Uterus (tissue), 4 donors: ENCODE measurements around the gene AK2. TPM values are rescaled to one million over a fixed set of nuclear protein-coding genes. Genes with fewer than 3 reads are reported as not detected.

ENCODE experiments used
- DNase-seq, 2 donors: peaks; one replicate each; pipeline ENCODE4 v3.0.0-alpha.2; 2019 to 2020
- H3K27ac ChIP-seq, 2 donors: fragments of 200-600 bp; sonication (generic); 1 replicate in 1 of 2; 2 replicates in 1 of 2; pipeline ENCODE4 v1.5.1; 2016 to 2018
- H3K27me3 ChIP-seq, 2 donors: fragments of 200-600 bp; sonication (generic); one replicate each; pipeline ENCODE4 v1.5.1; 2018 to 2019; ENCODE audit warnings: control low read depth in 1 of 2
- H3K36me3 ChIP-seq, 2 donors: fragments of 200-600 bp; sonication (generic); one replicate each; pipeline ENCODE4 v1.5.1; 2019; ENCODE audit warnings: control low read depth in 1 of 2
- H3K4me1 ChIP-seq, 2 donors: fragments of 200-600 bp; sonication (generic); one replicate each; pipeline ENCODE4 v1.5.1; 2018 to 2019; ENCODE audit warnings: control low read depth in 1 of 2
- H3K4me3 ChIP-seq, 2 donors: fragments of 200-600 bp; sonication (generic); 1 replicate in 1 of 2; 2 replicates in 1 of 2; pipeline ENCODE4 v1.5.1; 2018 to 2019; ENCODE audit warnings: mild to moderate bottlenecking in 1 of 2
- H3K9me3 ChIP-seq, 2 donors: fragments of 200-600 bp; sonication (generic); one replicate each; pipeline ENCODE4 v1.5.1; 2019; ENCODE audit warnings: control low read depth in 1 of 2
- CTCF ChIP-seq, 4 experiments: fragments of 200-600 bp in 2 of 4; fragments of 450-650 bp in 2 of 4; sonication (generic) in 2 of 4; IDR thresholded peaks; one replicate each; pipeline ENCODE4 v1.5.1; 2016 to 2019; ENCODE audit warnings: antibody characterized with exemption in 4 of 4, mild to moderate bottlenecking in 2 of 4, moderate library complexity in 1 of 4
- POLR2A ChIP-seq, 2 donors: fragments of 450-650 bp; IDR thresholded peaks; one replicate each; pipeline ENCODE4 v1.6.1; 2016; ENCODE audit warnings: antibody characterized with exemption in 2 of 2, mild to moderate bottlenecking in 1 of 2, moderate library complexity in 1 of 2
- intact Hi-C: fragments of 100-400 bp; cut with DNase I; formaldehyde crosslinking; loops from one replicate; pipeline ENCODE4 v1.15.1; 2023; ENCODE audit warnings: low total_unique reads
- total RNA-seq, 4 donors: library from RNA; depleted of rRNA in 3 of 4; stranded (reverse); fragments of >200 nt in 3 of 4; gene quantifications; one replicate each; pipeline versions ENCODE4 v1.1.0 to v1.2.4, GENCODE V29; 2014 to 2023
- donor health status: DM: yes; HTN: yes; CAD: no.

Gene AK2
- total RNA-seq, 4 donors from 2014 or later = 47.6 to 126 (median 89.2) TPM

- Histone ChIP-seq H3K36me3 (no peaks in the 10 kb centered on the region), H3K27me3 (no peaks in the 10 kb centered on the region), H3K27ac (no peak overlapping the region), H3K4me3 (no peak overlapping the region), H3K9me3 (no peaks in the 10 kb centered on the region), H3K4me1 (peaks cover 0 to 4% of the 10 kb centered on the region in 2 donors)
- no peak for TF ChIP-seq POLR2A (IDR thresholded peaks at IDR 0.05)
- TF ChIP-seq CTCF (IDR thresholded peaks at IDR 0.05) = no peak
- intact Hi-C loops = loop anchor here (10.0 kb wide), 1 partner anchor 105 kb away; no protein-coding TSS in a partner anchor
- no peak for DNase-seq
Measured at GRCh38 chr1:33039840-33040239, 3.2 kb upstream of the AK2 start.

- no peak for TF ChIP-seq POLR2A (IDR thresholded peaks at IDR 0.05)
- no peak for TF ChIP-seq CTCF (IDR thresholded peaks at IDR 0.05)
- DNase-seq = no peak
- no peaks in the 10 kb centered on the region for H3K27me3 ChIP-seq
- H3K27ac ChIP-seq = peak overlapping the region; percentile 74 to 80
- peaks cover 0 to 4% of the 10 kb centered on the region in 2 donors for H3K4me1 ChIP-seq
- H3K9me3 ChIP-seq = no peaks in the 10 kb centered on the region
- no peaks in the 10 kb centered on the region for H3K36me3 ChIP-seq
- intact Hi-C loops = loop anchor here (10.0 kb wide), 1 partner anchor 101 kb away; no protein-coding TSS in a partner anchor
- peak overlapping the region; percentile 80 to 96 for H3K4me3 ChIP-seq
Measured at GRCh38 chr1:33036051-33036525, 595 bp downstream of the AK2 start.

GRCh38 chr1:33032126-33032869 is 4.4 kb downstream of the AK2 start:
- DNase-seq = no peak
- H3K4me3 ChIP-seq = no peak overlapping the region
- no peaks in the 10 kb centered on the region for H3K36me3 ChIP-seq
- peaks cover 0 to 4% of the 10 kb centered on the region in 2 donors for H3K4me1 ChIP-seq
- H3K27ac ChIP-seq = no peak overlapping the region
- TF ChIP-seq POLR2A (IDR thresholded peaks at IDR 0.05) = no peak
- TF ChIP-seq CTCF (IDR thresholded peaks at IDR 0.05) = no peak
- H3K9me3 ChIP-seq = no peaks in the 10 kb centered on the region
- H3K27me3 ChIP-seq = no peaks in the 10 kb centered on the region
- intact Hi-C loops = loop anchor here (10.0 kb wide), 1 partner anchor 97 kb away; no protein-coding TSS in a partner anchor

- Histone ChIP-seq H3K4me3 (no peak overlapping the region), H3K4me1 (peaks cover 0 to 4% of the 10 kb centered on the region in 2 donors), H3K9me3 (no peaks in the 10 kb centered on the region), H3K27me3 (no peaks in the 10 kb centered on the region), H3K27ac (no peak overlapping the region), H3K36me3 (no peaks in the 10 kb centered on the region)
- no peak for DNase-seq
- TF ChIP-seq CTCF (IDR thresholded peaks at IDR 0.05) = no peak
- no peak for TF ChIP-seq POLR2A (IDR thresholded peaks at IDR 0.05)
- intact Hi-C loops = loop anchor here (10.0 kb wide), 1 partner anchor 97 kb away; no protein-coding TSS in a partner anchor
Measured at GRCh38 chr1:33031506-33031905, 5.2 kb downstream of the AK2 start.

- Histone ChIP-seq H3K4me3 (no peak overlapping the region), H3K36me3 (no peaks in the 10 kb centered on the region), H3K4me1 (peaks cover 0 to 4% of the 10 kb centered on the region in 2 donors), H3K9me3 (no peaks in the 10 kb centered on the region), H3K27ac (no peak overlapping the region), H3K27me3 (no peaks in the 10 kb centered on the region)
- TF ChIP-seq CTCF (IDR thresholded peaks at IDR 0.05) (no peak), POLR2A (IDR thresholded peaks at IDR 0.05) (no peak)
- intact Hi-C loops = loop anchor here (10.0 kb wide), 1 partner anchor 96 kb away; no protein-coding TSS in a partner anchor
- no peak for DNase-seq
Measured at GRCh38 chr1:33030575-33030974, 6.1 kb downstream of the AK2 start.
